GM12891 (cell line): Measurements from ENCODE around the gene SEL1L.
"Not testable (repeated sequence)": the region's sequence is repeated elsewhere in the genome, so short reads cannot be mapped to it uniquely, and the experiment has no call there.

ENCODE experiments used
- PAX5 ChIP-seq: IDR thresholded peaks from 2 replicates; pipeline ENCODE4 v1.6.1; 2011; ENCODE audit warnings: low read length, moderate library complexity, mild to moderate bottlenecking; ENCODE audit not compliant: insufficient read depth, severe bottlenecking
- POLR2A ChIP-seq: IDR thresholded peaks from 2 replicates; pipeline ENCODE4 v1.6.1; 2011; ENCODE audit warnings: low read depth, low read length, control low read depth
- POLR2AphosphoS5 ChIP-seq: IDR thresholded peaks from 2 replicates; pipeline ENCODE4 v1.6.1; 2011; ENCODE audit warnings: low read depth, low read length, control low read depth
- POU2F2 ChIP-seq: IDR thresholded peaks from 2 replicates; pipeline ENCODE4 v1.6.1; 2011; ENCODE audit warnings: low read depth, mild to moderate bottlenecking, control low read depth, low read length, moderate library complexity
- TAF1 ChIP-seq: IDR thresholded peaks from 2 replicates; pipeline ENCODE4 v1.6.1; 2011; ENCODE audit warnings: low read depth, low read length, control low read depth

DNA sequence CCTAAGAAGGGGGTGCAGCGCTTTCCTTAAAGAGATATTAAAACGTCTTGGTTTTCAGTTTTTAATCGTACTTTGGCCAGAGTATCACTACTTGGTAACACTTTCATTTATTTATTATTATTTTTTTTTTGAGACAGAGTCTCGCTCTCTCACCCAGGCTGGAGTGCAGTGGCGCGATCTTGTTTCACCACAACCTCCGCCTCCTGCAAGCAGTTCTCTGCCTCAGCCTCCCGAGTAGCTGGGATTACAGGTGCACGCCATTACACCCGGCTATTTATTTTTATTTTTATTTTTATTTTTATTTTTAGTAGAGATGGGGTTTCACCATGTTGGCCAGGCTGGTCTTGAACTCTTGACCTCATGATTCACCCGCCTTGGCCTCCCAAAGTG is 68.7 kb downstream of the SEL1L start:
- TF ChIP-seq TAF1, POLR2AphosphoS5, POLR2A, POU2F2, PAX5: not testable (repeated sequence)
